HEK293T (cell line): ENCODE measurements around the gene HELZ.

ENCODE experiments used
- ELF4 ChIP-seq: fragments of 450-650 bp; IDR thresholded peaks from 2 replicates; pipeline ENCODE4 v1.6.1; 2017; ENCODE audit warnings: antibody characterized with exemption
- FOXA1 ChIP-seq: fragments of 450-650 bp; IDR thresholded peaks from 2 replicates; pipeline ENCODE4 v1.6.1; 2016; ENCODE audit warnings: mild to moderate bottlenecking
- FOXM1 ChIP-seq: fragments of 450-650 bp; IDR thresholded peaks from 2 replicates; pipeline ENCODE4 v1.6.1; 2017; ENCODE audit warnings: mild to moderate bottlenecking, borderline replicate concordance
- HDGF ChIP-seq: fragments of 450-650 bp; IDR thresholded peaks from 2 replicates; pipeline ENCODE4 v1.6.1; 2017; ENCODE audit warnings: antibody characterized with exemption, borderline replicate concordance
- SUZ12 ChIP-seq: fragments of 450-650 bp; IDR thresholded peaks from 2 replicates; pipeline ENCODE4 v1.6.1; 2016; ENCODE audit warnings: mild to moderate bottlenecking

GRCh38 chr17:67047382-67047781, 197.6 kb downstream of the HELZ start:
- no peak for TF ChIP-seq ELF4
- no peak for TF ChIP-seq FOXM1
- TF ChIP-seq HDGF: no peak
- no peak for TF ChIP-seq SUZ12
- TF ChIP-seq FOXA1: no peak
